CD4-positive, alpha-beta T cell treated with Interferon gamma for 1 hour (primary cell): ENCODE data around the gene IL16.
"Not testable (repeated sequence)": the region's sequence is repeated elsewhere in the genome, so short reads cannot be mapped to it uniquely, and the experiment has no call there.

Experiments
- DNase-seq: peaks from one replicate; pipeline ENCODE4 v3.0.0-alpha.2; 2020

The IL16 gene

GRCh38 chr15:81343371-81343770 is 146.7 kb downstream of the IL16 start:
- no peak for DNase-seq

- no peak for DNase-seq
These were observed 149.9 kb downstream of the IL16 start for GRCh38 chr15:81346611-81347010.

GRCh38 chr15:81347910-81348309 is 151.2 kb downstream of the IL16 start:
- no peak for DNase-seq

GRCh38 chr15:81348691-81349090 is 152.0 kb downstream of the IL16 start:
- DNase-seq, result not testable (repeated sequence)

GRCh38 chr15:81349271-81349670 is 152.6 kb downstream of the IL16 start:
- no peak for DNase-seq

GRCh38 chr15:81351651-81352050 is 155.0 kb downstream of the IL16 start:
- DNase-seq, result no peak

- no peak for DNase-seq
These were observed 159.6 kb downstream of the IL16 start for GRCh38 chr15:81356252-81356651.

- DNase-seq, result no peak
These were observed 160.6 kb downstream of the IL16 start for GRCh38 chr15:81357180-81357686.

GRCh38 chr15:81358248-81358647 is 161.6 kb downstream of the IL16 start:
- no peak for DNase-seq

- DNase-seq, result no peak
These were observed 163.8 kb downstream of the IL16 start for GRCh38 chr15:81360491-81360890.

GRCh38 chr15:81361891-81362290 is 165.2 kb downstream of the IL16 start:
- no peak for DNase-seq

- no peak for DNase-seq
These were observed 166.1 kb downstream of the IL16 start for GRCh38 chr15:81362790-81363189.

- DNase-seq, result no peak
These were observed 166.6 kb downstream of the IL16 start for GRCh38 chr15:81363276-81363675.
